Activated T-helper 1 cell treated with anti-CD3 and anti-CD28 coated beads, Interleukin-2, amount 50 U/mL, for 16 hours (primary cell): ENCODE measurements around the gene OGG1.
A peak's percentile ranks its signal among the peaks of the same experiment; 100 is the strongest.
"Not testable (repeated sequence)": the region's sequence is repeated elsewhere in the genome, so short reads cannot be mapped to it uniquely, and the experiment has no call there.

Experiments
- DNase-seq, 2 donors: peaks; one replicate each; pipeline ENCODE4 v3.0.0-alpha.2; 2020; ENCODE audit warnings: low read depth in 1 of 2, low spot score in 1 of 2

Gene OGG1

DNA sequence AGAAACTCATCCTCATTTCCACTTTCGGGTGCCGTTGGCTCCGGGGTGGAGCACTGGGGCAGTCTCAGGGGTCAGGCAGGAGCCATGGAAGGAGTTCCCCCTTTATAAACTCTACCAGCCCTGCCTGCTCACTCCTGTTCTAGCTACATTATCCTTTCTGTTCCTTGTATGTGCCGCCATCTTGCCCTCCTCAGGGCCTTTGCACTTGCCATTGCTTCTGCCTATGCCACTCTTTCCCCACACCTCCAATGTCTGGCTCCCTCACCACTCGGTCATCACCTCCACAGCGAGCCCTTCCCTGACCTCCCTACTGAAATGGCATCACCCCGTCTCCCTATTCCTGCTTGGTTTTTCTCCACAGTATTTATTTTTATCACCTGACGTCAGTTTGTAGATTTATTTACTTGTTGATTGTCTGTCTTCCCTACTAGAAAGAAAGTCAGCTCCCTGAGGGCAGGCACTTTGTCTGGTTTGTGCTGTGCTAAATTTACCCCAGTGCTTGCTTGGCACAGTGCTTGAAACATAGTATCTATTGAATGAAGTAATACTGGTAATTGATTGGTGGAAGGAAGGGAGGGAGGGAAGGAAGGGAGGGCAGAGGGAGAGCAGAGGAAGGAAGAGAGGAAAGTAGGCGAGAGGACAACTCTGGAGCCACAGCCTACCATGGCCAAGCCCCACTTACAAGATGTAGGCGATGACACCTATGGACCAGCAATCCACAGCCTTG, 11.2 kb downstream of the OGG1 start:
- no peak for DNase-seq

DNA sequence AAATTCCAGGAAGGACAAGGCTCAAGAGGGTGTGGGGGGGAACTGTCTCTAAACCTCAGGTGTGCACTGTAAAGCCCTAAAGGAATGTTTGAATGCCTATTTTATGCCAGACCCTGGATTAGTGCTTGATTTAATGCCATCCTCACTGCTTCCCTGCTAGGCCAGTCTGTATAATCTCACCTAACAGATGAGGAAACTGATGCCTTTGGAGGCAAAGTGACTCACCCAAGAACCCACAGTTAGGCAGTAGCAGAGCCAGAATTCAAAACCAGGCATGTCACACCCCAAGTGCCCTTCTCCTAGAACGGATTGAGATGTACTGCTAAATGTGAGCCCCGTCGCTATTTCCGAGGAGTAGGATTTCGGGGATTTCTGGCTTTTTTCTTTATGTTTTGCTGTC, 12.2 kb downstream of the OGG1 start:
- no peak for DNase-seq

DNA sequence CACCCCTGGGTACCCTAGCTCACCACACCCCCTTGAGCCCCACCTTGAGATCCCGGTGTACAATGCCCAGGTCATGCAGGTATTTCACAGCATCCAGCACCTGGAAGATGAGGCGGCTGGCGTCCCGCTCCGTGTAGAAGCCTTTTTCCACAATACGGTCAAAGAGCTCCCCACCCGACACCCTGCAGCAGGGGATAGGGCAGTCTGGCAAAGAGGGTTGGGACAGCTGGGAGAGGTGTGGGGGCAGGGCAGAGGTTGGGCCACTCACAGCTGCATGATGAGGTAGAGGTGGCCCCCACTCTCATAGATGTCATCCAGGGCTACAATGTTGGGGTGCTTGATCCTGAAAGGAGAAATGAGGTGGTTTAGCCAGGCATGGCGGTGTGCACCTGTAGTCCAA, 13.1 kb downstream of the OGG1 start:
- DNase-seq, result no peak

DNA sequence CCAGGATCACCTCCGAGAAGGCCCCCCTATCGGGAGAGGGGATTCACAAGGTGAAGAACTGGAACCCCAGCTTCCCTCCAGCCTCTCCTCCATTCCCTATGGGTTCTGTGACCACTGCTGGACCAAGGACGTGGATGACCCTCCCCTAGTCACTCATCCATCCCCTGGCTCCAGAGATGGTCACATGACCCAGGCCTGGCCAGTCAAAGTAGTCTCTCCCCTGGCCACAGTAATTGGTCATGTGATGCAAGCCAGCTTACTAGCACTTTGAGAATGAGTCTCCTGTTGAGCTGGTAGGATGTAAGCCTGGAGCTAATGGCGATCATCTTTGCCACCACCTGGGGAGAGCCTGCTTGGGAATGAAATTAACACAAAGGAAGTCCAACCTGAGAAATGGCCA, 16.1 kb downstream of the OGG1 start:
- DNase-seq, result no peak

DNA sequence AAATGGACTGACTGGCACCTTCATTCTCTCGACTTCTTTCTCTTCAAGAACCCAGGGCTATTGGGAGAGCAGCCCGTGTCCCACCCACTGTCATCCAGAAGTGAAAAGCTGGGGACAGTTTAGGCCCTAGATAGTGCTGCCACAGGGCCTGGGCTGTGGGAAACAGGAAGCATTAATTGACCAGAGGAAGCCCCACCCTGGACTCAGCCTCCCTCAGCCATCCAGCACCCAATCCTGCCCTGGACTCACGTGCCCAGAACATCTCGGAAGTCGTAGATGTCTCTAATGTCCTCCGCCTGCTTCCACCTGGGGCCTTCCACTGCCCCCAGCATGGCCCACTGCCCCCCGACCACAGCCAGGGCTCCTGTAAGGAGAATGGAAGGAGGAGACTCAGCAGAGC, 17.7 kb downstream of the OGG1 start:
- DNase-seq, result no peak

DNA sequence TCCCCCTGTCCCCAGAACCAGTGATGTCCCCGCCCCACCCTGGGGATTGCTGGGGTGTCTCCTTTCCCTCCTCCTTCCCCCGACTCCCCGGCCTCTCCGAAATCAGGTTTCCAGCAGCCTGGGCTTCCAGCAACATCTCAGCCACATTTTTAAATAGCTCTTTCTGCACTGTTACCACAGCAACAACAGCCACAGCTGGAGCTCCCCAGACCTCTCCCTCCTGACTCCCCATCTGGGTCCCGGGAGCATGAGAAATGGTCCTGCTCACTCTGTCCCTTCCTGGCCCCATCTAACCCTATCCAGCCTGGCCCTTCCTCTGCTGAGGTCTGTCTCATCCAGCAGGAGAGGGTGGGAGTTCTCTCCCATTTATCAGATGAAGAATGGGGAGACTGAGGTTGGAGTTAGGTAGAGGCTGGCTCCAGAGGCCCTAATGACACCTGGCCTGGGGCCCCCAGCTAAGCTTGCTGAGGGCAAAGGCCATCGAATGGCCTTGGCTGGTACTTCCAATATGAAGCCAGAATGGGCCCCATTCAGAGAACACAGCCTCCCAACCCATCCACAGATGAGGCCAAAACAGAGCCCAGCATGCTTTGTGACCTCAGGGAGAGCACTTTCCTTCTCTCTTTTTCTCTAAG, 18.5 kb downstream of the OGG1 start:
- no peak for DNase-seq

DNA sequence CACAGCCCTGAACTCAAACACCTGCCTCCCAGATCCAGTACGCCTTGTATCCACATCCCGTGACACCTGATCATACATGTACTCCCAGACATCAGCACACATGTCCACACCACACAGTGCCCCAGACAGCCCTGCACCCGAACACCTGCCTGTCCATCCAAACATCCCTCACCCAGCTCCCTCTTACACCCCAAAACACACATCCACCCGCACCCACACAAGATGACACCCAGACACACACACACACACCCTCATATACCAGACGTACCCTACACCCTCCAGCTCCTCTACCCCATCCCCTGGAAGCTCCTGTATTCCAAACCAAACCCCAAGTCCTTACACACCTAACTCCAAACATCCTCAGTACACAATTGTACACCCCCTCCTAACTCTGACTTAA, 19.3 kb downstream of the OGG1 start:
- DNase-seq, result no peak

DNA sequence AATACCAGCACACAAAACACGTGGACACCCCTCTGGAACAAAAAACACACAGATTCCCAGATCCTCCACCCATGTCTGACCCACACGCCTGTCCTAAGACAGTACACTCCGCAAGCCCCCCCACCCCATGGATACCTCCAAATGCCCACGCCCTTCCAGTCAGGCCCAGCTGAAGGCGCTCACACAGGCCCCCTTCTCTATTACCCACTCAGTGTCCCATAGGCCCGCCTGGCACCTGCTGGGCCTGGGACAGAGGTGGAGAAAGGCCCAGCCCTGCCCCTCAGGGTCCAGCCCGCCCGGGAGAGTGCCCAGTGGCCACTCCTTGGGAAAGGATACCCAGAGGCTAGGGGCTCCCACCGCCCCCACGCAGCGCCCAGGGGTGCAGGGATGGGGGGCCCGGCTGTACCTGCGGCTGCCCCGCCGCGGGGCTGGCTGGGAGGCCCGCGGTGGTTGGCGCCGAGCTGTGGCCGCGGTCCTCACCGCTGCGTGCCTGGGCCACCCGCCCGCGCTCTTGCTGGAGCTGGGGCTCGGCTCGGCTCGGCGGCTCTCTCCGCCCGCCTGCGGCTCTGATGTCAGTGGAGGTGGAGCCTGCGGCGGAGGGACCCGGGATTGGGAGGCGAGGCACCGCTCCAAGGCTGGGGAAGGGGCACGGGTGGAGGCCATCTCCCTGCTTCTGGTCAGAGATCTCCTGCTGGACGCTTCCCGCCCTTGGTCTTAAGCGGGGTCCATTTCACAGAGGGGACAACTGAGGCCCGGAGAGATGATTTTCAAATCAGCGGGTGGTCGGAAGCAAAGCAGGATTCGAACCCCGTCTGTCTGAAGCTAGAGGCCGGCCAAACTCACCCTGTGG, 19.9 kb downstream of the OGG1 start, which contains the start of gene CAMK1:
TSS of gene CAMK1 (minus strand) at position 522 of the 850 bp plus-strand sequence. CDS start 2,198 bp downstream, outside the sequence.
- DNase-seq, result peak; percentile 23 to 42

DNA sequence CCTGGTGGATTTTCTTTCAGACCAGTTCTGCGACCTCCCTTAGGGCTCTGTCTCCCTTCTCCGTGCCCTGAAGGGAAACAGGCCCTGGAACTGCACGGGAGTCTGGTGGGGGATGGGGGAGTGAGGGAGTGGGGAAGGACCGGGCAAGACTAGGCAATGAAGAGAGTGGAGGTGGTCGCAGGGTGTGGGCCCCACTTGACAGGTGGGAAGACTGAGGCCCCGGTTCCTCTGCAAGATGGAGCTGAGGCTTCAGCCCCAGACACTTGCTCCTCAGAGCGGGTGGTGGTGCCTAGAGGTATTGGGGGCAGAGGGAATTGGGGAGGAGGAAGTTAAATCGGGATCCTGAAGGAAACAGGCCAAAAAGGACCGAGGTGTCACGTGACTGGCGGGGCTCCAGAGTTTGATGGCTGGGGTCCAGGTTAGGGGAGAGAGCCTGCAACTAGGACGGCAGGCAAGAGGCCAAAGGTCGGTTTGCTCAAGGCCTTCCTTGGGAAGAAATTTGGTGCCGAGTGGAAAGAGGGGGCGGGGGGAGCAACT, 20.6 kb downstream of the OGG1 start:
- no peak for DNase-seq

DNA sequence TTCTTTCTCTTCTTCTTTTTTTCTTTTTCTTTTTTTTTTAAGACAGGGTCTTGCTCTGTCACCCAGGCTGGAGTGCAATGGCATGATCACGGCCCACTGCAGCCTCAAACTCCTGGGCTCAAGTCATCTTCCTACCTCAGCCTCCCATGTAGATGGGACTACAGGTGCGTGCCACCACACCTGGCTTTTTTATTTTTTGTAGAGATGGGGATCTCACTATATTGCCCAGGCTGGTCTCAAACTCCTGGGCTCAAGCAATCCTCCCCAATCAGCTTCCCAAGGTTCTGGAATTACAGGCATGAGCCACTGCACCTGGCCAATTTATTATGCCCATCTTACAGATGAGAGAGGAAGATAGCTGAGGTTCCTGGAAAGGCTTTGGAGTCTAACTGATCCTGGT, 21.3 kb downstream of the OGG1 start:
- DNase-seq, result not testable (repeated sequence)

DNA sequence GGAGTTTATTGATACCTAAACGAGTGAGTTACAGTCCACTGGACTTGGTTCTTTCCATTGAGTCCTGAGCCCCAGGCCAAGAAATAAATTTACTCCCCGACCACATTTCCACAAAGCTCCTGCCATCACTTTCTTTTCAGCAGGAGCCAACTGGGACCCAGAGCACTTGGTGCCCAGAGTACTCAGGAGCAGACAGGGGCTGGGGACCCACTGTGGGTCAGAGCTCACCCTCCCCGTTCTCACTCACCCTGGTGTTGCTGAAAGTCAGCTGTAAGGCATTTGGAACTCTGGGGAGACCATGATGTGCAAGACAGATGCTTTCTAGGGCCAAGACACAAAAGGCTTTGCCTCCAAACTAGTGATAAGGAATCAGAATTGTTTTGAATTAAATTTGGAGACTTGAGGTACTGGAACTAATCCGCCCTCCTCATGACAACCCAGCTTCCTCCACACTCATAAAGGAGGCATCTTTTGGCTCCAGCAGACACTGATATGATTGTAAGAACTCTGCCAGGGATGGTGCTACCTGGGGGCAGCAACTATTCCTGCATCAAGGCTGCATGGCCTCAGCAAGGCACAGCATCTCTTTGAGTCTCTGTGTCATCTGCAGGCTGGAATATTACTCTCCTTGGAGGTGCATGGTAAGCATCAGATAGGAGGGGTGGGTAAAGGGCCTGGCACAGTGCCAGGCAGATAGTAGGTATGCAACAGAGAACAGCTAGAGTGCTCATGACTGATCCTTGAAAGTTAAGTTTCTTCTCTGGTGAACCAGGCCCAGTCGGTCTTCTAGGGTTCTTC, 27.3 kb downstream of the OGG1 start:
- no peak for DNase-seq

DNA sequence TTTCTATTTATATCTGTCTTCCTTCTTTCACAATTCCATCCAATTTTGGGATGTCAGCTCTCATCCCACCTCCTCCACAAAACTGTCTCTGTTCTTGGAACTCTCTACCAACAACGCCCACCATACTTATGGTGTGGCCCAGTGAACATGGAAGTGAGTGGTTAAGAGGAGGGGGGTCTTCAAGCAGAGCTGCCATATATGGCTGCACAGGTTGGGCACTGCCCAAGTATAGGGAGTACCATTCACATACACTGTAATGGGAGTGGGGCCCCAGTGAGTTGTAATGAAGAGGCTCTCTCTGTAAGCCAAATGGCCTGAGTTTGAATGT, 27.9 kb downstream of the OGG1 start:
- no peak for DNase-seq

DNA sequence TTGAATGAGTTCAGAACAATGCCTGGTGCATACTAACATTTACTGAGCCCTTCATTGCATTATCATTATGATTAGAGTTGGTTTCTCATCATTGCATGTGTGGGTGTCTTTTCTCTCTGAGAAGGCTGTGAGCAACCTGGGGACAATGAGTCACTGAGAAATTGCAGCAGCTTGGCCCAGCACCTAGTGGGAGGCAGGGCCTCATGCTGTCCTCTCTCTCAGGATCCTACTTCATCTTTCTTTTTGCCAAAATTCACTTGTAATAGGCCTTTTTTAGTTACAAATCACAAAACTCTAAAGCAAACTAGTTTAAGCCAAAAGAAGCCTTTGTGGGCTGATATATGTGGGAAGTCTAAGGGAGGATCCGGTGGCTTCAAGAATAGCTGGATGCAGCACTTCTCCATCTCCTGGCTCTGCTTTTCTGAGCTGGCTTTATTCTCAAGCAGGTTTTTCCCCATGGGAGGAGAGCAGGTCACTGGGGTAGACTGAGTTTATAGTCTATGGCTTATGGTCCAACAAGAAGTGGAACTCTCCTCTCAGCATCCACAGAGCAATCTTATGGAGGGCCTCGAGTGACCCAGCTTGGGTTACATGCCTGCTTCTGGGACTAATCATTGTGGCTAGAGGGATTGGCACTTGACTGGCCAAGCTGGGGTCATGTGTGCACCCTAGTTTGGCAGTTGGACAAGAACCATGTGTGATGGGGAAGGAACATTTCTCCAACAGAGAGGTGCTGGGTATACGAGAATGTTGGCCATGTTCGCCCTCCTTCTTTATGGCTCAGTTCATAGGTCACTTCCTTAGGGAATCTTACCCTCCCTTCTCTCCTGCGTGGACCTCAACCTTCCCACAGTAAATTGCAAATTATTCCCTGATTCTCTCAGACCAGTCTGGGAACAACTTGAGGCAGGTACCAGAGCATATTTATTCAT, 28.7 kb downstream of the OGG1 start:
- peak in 1 of 2 donors; percentile 27 for DNase-seq

DNA sequence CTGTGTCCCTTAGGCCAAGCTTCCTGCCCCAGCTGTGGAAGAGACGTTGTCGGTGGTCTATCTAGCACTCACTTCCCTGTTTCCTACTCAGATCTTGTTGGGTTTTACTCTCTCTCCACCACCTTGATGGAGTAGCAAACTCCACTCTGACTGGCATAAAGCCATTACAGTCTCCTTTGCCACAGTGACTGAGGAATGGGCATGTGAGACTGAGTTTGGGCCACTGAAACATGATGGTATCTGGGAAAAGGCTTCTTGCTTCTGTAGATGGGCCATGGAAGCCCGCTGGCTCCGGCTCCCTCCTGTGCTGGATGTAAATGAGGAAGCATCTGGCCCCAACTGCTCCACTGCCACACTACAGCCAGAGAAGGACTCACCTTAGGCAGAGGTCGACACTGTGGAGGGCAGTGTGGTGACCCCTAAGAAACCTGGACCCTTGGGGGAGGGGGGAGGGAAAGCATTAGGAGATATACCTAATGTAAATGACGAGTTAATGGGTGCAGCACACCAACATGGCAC, 29.4 kb downstream of the OGG1 start:
- no peak for DNase-seq

DNA sequence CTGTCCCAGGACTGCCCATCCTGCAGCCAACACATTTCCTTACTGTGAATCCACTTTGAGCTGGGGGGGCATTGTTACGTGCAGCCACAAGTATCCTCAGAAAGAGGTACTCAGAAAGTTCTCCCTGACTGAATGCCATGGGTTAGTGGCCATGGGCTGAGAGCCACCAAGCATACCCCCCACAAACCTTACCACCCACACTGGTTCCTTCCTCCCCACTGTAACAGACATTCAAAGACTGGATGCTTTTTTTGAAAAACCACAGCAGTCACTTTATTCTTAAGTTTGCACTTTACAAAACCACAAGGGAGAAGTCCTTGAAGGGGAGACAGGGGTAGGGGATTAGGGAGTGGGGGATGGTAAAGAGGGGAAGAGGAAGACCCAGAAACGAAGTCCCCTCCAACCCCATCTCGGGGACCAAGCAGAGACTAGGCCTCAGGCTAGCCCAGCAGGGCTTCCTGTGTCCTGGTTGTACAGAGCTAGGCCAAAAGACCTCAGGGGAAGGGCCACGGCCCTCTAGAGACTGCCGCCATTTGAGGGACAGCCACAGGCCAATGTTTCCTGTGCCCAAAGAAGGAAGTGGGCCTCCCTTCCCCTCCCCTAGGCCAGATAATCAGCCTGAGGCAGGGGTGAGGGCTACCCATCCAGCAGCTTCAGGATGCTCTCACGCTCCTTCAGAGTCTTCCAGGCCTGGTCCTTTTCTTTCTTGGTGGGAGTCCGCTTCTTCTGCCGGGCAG, 30.1 kb downstream of the OGG1 start:
- DNase-seq, result no peak

DNA sequence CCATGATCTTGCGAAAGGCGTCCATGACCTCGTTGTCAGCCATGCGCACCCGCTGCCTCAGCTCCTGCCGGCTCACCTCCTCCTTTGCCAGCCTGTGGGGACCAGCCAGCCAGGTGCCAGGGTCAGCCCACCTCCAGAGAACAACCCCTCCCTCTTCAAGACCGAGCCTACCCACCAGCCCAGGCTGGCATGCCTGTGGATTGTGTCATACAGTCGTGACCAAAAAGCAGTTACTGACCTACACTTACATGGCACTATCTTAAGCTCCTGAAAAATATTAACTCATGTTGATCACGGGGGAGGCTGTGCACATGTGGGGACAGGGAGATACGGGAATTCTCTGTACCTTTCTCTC, 30.7 kb downstream of the OGG1 start:
- DNase-seq, result no peak

DNA sequence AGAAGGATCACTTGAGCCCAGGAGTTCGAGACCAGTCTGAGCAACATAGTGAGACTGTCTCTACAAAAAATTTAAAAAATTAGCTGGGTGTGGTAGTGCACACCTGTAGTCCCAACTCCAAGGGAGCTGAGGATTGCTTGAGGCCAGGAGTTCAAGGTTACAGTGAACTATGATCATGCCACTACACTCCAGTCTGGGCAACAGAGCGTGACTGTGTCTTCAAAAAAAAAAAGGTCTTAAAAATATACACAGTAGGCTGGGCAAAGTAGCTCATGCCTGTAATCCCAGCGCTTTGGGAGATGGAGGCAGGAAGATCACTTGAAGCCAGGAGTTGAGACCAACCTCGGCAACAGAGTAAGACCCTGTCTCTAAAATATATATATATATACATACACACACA, 31.2 kb downstream of the OGG1 start:
- DNase-seq, result no peak

DNA sequence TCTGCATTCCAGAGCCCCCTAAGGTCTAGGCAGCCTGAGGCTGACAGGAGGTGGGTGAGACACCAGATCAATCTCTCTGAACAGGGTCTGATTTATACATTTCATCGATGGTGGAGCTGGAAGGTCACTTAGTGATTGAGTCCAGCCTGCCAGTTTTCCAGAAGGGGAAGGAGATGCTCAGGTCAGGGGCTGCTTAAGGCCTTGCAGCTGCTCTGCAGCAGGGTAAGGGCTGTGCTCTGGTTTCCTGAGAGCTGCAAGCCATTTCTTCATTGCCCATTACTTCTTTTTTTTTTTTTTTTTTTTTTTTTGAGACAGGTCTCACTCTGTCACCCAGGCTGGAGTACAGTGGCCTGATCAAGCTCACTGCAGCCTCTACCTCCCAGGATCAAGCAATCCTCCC, 31.8 kb downstream of the OGG1 start:
- no peak for DNase-seq

DNA sequence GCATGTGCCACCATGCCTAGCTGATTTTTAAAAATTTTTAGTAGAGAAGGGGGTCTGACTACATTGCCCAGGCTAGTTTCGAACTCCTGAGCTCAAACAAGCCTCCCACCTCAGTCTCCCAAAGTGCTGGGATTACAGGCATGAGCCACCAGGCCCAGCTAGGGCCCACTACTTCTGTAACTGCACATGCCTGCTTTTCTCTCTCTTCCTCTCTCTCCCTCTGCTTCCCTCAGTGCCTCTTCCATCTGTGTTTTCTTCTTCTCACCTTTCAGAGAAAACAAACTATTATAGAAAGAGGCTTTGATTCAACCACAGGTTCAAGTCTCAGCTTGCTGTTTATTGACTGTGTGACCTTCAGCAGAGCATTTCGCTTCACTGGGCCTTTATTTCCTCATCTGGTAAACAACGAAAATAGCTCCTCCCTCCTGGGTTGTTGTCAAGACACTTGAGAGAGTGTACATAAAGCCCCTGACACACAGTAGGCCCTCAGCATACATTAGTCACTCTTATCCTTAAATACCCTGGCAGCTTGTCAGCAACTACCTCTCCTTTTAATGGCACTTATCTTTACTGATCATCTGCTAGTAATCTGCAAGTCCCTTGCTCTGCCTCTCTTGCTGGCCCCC, 32.3 kb downstream of the OGG1 start:
- DNase-seq, result no peak
